ENCODE results near the gene RPS6KA3.

Gene RPS6KA3

DNA sequence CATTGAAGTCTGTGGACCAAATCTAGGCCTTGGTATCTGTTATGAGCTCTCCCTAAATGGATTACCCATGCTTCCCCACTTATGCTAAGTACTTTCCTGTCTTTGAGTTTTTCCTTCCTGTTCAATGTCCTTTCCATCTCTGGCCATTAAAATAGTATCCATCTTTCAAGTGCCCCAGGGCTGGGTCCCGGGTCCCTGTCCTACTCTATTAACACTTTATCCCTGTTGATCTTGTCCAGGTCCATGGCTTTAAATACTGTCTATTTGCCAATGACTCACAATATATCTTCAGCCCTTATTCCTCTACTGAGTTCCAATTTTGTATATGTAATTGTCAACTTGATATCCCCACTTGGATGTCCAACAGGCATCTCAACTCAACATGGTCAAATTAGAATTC is 17.7 kb upstream of the RPS6KA3 start:
- no peaks in the 10 kb centered on the region for H3K4me1 Mint-ChIP-seq
- peaks cover 33% of the 10 kb centered on the region for H3K9me3 Mint-ChIP-seq
- TF ChIP-seq, protein P1, sequence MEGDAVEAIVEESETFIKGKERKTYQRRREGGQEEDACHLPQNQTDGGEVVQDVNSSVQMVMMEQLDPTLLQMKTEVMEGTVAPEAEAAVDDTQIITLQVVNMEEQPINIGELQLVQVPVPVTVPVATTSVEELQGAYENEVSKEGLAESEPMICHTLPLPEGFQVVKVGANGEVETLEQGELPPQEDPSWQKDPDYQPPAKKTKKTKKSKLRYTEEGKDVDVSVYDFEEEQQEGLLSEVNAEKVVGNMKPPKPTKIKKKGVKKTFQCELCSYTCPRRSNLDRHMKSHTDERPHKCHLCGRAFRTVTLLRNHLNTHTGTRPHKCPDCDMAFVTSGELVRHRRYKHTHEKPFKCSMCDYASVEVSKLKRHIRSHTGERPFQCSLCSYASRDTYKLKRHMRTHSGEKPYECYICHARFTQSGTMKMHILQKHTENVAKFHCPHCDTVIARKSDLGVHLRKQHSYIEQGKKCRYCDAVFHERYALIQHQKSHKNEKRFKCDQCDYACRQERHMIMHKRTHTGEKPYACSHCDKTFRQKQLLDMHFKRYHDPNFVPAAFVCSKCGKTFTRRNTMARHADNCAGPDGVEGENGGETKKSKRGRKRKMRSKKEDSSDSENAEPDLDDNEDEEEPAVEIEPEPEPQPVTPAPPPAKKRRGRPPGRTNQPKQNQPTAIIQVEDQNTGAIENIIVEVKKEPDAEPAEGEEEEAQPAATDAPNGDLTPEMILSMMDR (IDR thresholded peaks at IDR 0.05; ENCODE audit: unreplicated experiment in 3 of 3): no peak
- no peak overlapping the region for H3K4me3 Mint-ChIP-seq
- no peak overlapping the region for H3K27ac Mint-ChIP-seq
- peaks cover 4% of the 10 kb centered on the region for H3K27me3 Mint-ChIP-seq (ENCODE audit: low read depth)
- no peaks in the 10 kb centered on the region for H3K36me3 Mint-ChIP-seq (ENCODE audit: low read depth)

DNA sequence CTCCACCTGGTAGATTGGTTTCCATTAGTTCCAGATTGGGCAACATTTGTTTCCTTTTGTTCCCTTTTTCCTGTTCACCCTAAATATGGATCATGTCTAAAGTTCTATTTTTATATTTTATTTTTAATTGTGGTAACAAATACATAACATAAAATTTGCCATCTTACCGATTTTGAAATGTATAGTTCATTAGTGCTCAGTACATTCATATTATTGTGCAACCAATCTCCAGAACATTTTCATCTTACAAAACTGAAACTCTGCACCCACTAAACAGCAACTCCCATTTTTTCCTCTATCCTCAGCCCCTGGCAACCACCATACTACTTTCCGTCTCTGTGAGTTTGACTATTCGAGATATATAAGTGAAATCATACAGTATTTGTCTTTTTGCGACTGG is 14.2 kb upstream of the RPS6KA3 start:
- TF ChIP-seq, protein P1 (IDR thresholded peaks at IDR 0.05; ENCODE audit: unreplicated experiment in 3 of 3): no peak
- H3K27ac Mint-ChIP-seq: no peak overlapping the region
- H3K4me1 Mint-ChIP-seq: no peaks in the 10 kb centered on the region
- no peak overlapping the region for H3K4me3 Mint-ChIP-seq
- H3K9me3 Mint-ChIP-seq: peaks cover 42% of the 10 kb centered on the region
- no peaks in the 10 kb centered on the region for H3K36me3 Mint-ChIP-seq (ENCODE audit: low read depth)
- H3K27me3 Mint-ChIP-seq (ENCODE audit: low read depth): no peaks in the 10 kb centered on the region

DNA sequence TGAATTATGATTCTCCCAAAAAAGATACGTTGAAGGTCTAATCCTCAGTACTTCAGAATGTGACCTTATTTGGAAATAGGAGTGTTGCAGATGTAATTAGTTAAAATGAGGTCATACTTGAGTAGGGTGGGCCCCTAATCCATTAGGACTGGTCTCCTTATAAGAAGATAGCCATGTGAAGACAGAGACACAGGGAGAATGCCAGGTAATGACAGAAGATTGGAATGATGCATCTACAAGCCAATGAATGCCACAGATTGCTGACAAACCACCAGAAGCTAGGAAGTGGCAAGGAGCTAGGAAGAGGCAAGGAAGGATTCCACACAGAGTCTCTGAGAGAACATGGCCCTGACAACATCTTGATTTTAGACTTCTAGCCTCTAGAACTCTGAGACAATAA is 7.4 kb upstream of the RPS6KA3 start:
- Mint-ChIP-seq H3K36me3 (ENCODE audit: low read depth) (no peaks in the 10 kb centered on the region), H3K27me3 (ENCODE audit: low read depth) (peaks cover under 1% of the 10 kb centered on the region), H3K27ac (no peak overlapping the region), H3K4me1 (no peaks in the 10 kb centered on the region), H3K4me3 (no peak overlapping the region), H3K9me3 (peaks cover 16% of the 10 kb centered on the region)
- TF ChIP-seq, protein P1 (IDR thresholded peaks at IDR 0.05; ENCODE audit: unreplicated experiment in 3 of 3): no peak

DNA sequence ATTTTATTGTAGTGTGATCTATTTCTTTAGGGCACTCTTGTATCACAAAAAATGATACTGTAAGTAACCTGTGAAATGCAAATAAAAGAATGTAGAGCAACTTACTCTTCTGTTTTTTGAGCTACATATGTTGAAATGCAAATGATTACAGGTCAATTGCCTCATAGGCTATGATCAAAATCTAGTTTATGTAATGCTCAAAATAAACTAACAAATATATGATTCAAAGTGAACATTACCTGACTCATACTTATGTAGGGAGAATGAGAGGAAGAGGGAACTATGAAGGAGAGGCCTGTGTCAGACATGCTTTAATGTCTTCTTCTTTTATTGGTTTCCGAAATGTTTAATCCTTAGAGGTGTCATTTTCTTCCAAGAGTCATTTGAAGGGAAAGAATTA is 5.0 kb upstream of the RPS6KA3 start:
- Mint-ChIP-seq H3K27ac (no peak overlapping the region), H3K9me3 (peaks cover 7% of the 10 kb centered on the region), H3K4me3 (no peak overlapping the region), H3K36me3 (ENCODE audit: low read depth) (no peaks in the 10 kb centered on the region), H3K4me1 (no peaks in the 10 kb centered on the region), H3K27me3 (ENCODE audit: low read depth) (peaks cover 9% of the 10 kb centered on the region)
- TF ChIP-seq, protein P1 (IDR thresholded peaks at IDR 0.05; ENCODE audit: unreplicated experiment in 3 of 3): no peak

DNA sequence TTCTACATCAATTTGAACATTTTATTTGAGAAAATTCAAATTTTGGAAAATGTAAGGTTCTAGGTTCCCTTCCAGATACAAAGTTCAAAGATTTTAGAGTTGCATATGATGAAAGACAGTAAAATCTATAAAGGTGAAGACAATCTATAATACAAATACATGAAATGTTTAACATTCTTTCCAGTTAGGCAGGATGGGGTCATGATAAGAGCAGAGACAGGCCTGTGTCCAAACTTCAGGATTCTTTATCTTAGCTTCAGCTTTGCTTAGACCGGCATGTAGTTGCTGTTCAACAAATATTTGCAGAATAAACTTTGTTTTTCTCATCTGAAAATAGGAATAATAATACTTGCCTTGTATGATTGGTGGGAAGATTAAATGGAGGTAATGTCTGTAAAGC is 4.5 kb upstream of the RPS6KA3 start:
- Mint-ChIP-seq H3K4me3 (no peak overlapping the region), H3K27ac (no peak overlapping the region), H3K4me1 (no peaks in the 10 kb centered on the region), H3K36me3 (ENCODE audit: low read depth) (no peaks in the 10 kb centered on the region), H3K27me3 (ENCODE audit: low read depth) (peaks cover 9% of the 10 kb centered on the region), H3K9me3 (peaks cover 3% of the 10 kb centered on the region)
- TF ChIP-seq, protein P1 (IDR thresholded peaks at IDR 0.05; ENCODE audit: unreplicated experiment in 3 of 3): no peak

DNA sequence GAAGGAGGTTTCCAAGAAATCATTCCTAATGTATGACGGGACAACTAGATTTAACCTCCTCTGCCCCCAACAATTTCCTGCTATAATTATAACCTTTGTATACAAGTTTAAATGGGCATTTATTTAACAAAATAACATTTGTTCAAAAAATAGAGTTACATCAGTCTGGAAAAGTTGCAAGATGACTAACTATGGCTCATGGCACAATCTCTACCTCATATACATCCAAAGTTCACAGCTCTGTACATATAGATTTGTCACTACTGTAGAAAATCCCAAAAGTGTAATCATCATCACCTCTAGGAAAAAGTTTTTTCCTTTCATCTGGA is 3.8 kb upstream of the RPS6KA3 start:
- TF ChIP-seq, protein P1 (IDR thresholded peaks at IDR 0.05; ENCODE audit: unreplicated experiment in 3 of 3): no peak
- Mint-ChIP-seq H3K27me3 (ENCODE audit: low read depth) (peaks cover 9% of the 10 kb centered on the region), H3K9me3 (no peaks in the 10 kb centered on the region), H3K27ac (no peak overlapping the region), H3K4me1 (no peaks in the 10 kb centered on the region), H3K4me3 (no peak overlapping the region), H3K36me3 (ENCODE audit: low read depth) (no peaks in the 10 kb centered on the region)

All from nephron (organoid).